Measurements from ENCODE around the gene OR2AG2. TPM values are rescaled to one million over a fixed set of nuclear protein-coding genes. Genes with fewer than 3 reads are reported as not detected.
"Not testable (repeated sequence)": the region's sequence is repeated elsewhere in the genome, so short reads cannot be mapped to it uniquely, and the experiment has no call there.

Gene OR2AG2, protein sequence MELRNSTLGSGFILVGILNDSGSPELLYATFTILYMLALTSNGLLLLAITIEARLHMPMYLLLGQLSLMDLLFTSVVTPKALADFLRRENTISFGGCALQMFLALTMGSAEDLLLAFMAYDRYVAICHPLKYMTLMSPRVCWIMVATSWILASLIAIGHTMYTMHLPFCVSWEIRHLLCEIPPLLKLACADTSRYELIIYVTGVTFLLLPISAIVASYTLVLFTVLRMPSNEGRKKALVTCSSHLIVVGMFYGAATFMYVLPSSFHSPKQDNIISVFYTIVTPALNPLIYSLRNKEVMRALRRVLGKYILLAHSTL
- under 1 TPM in 1 of 2 donors, not detected in 1; 0.10 TPM for total RNA-seq
- long read RNA-seq, donor 1: 0 reads
- long read RNA-seq, donor 2: 0 reads

DNA sequence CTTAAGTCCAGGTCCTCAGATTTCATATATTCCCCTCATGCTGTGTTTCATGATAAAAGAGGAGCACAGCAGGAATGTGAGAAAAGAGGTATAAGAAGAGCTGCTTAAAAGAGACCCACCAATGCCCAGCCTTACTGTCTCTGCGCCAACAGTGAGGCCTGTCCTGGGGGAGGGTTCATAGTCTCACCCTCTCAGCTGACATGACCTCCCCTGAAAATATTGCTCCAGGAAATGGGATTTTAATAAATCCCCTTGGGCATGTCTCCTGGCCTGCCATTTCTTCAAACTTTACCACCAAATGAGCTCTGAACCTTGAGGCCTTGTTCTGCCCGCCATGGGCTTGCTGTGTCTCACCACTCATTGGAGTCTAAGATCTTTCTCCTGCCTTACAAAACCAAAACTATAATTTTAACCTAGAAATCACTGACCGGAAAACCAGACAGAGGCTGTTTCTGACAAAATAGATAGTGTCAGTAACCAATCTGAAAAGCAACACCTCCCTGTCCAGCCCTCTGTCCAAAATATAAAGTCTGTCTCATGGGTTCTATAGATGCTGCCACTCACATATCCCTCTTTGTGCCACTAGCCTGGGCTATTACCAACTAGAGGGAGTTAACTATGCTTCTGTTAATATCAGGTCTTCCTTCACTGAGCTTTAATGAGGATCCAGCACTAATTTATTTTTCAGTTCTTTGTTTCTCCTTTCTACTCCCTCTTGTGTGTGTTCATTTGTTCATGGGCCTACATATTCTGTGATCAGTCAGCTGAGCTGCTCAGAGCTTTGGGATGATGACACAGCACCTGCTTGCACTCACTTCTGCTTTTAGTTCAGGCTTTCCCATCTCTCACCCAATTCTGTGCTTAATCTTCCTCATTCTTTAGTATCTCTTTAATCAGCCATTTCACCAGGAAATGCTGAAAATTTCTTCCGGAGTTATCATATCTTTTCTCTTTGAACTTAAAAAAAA, at the start of gene OR2AG2:
OR2AG2 (minus strand) TSS at position 51 of the 968 bp plus-strand sequence. CDS start 3,019 bp downstream, outside the sequence.
- intact Hi-C loops (cut with DNase I): no loop called here
- no peak for DNase-seq (ENCODE audit: low spot score)

GRCh38 chr11:6818967-6819366, 47.2 kb upstream of the OR2AG2 start:
- DNase-seq (ENCODE audit: low spot score): no peak

DNA sequence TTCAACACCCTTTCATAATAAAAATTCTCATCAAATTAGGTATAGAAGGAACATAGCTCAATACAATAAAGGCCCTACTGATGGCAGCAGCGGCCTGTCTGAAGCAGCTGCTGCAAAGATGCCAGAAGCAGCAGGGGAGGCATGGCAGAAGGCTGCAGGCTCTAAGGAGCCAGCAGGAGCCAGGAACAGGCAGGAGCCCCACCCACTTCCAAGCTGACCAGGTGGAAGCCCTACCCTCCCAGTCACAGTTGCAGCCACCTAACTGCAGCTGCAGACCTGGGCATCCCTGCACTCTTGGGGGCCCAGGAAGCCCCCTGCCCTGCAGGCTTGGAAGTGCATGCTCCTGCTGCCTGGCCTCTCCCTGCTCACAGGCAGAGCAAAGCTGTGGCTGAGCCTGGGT, 45.9 kb upstream of the OR2AG2 start:
- no peak for DNase-seq (ENCODE audit: low spot score)
- intact Hi-C loops (cut with DNase I): no loop called here

More at GRCh38 chr11:6818967-6819366, 47.2 kb upstream of the OR2AG2 start:
- intact Hi-C loops (cut with DNase I): no loop called here

DNA sequence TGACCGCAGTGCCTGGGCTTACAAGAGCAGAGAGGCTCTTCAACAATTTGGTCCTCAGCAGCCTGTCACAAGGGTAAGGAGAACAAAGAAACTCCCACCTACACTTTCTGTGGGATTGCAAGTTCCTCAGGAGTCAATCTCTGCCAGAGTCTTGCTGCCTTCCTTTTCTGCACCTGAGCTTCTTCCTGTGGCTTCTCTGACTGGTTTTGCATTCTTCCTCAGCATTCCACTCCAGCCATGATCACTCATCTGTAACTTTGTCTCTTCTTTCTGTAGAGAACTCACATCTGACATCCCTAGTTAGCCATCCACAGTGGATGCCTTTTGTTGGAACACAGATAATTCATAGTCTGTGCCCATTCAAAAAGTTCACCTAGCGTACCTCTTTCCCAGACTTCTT, 41.9 kb upstream of the OR2AG2 start:
- intact Hi-C loops (cut with DNase I): no loop called here

DNA sequence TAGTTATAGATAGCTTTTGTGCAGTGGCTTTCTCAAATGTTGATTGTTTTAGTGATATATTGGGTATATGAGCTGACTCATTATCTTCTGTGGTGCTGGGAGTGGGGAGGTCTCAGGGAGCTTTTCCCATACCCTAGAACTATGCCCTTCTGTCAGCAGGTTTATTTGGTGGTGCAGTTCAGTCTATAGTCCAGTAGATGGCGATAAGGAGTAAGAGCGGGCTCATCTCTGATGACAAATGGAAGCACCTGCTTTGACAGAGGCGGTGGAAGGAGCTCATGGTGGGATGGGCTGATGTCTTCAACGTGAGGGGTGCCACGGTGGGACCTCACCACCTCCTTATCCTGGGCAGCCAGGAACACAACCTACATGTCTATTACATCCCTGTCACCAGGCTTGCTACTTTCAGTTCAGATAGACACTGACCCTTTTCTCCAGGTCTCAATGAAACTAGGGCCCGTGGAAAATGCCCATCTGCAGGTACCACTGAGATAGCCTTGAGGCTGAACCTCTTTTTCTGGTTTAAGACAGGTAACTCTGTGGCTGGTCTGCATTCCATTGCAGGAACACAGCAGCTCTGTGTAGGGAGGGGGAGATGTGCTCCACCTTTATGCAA, 40.7 kb upstream of the OR2AG2 start:
- no peak for DNase-seq (ENCODE audit: low spot score)
- intact Hi-C loops (cut with DNase I): no loop called here

More for the DNA sequence above, 41.9 kb upstream of the OR2AG2 start:
- no peak for DNase-seq (ENCODE audit: low spot score)

DNA sequence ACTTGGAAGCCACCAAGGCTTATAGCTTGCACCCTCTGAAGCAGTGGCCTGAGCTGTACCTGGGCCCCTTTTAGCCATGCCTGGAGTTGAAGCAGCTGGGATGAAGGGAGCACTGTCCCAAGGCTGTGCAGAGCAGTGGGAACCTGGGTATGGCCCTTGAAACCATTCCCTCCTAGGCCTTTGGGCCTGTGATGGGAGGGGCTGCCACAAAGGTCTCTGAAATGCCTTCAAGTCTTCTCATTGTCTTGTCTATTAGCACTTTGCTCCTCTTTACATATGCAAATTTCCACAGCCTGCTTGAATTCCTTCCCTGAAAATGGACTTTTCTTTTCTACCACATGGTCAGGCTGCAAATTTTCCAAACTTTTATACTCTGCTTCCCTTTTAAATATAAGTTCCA, 29.3 kb upstream of the OR2AG2 start:
- DNase-seq (ENCODE audit: low spot score); intact Hi-C loops (cut with DNase I): not testable (repeated sequence)

GRCh38 chr11:6799402-6799801, 27.6 kb upstream of the OR2AG2 start, which contains the start of gene OR6A2:
Gene OR6A2, minus strand, starts transcription at chr11:6799689. Its CDS starts 3,981 bp downstream, at chr11:6795708.
- intact Hi-C loops (cut with DNase I): no loop called here
- DNase-seq (ENCODE audit: low spot score): no peak

DNA sequence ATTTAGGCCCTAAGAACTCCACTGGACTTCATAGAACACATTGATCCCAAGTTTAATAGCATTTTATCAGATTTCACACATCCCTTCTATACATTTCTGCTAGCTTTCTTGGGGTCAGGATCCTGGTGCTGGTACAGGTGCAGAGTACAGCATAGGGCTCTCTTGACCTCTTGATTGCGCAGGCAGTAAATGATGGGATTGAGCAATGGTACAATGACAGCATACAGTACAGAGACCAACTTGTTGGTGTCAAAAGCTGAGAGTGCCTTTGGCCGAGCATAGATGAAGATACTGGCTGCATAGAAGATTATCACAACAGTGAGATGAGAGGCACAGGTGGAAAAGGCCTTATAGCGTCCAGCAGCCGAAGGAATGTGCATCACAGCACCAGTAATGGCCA, 22.9 kb upstream of the OR2AG2 start:
- intact Hi-C loops (cut with DNase I): no loop called here
- no peak for DNase-seq (ENCODE audit: low spot score)

DNA sequence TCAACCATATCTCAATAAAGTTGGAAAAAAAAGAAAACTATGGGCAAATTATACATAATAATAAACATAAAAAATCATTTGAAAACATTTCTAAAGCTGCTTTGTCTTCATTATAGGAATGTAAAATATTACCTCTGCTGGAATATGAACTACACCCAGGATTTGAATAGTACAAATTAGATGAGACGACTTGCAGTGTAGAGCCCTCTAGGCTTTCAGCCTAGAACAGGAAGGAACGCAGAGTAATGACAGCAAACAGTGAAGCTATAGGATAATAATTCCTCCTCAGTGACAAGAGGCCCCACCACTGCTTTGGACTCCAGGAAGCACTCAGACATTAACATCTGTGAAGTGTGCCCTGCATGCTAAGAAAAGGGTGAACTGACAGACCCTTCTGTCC, 18.8 kb upstream of the OR2AG2 start:
- intact Hi-C loops (cut with DNase I): no loop called here
- DNase-seq (ENCODE audit: low spot score): no peak

DNA sequence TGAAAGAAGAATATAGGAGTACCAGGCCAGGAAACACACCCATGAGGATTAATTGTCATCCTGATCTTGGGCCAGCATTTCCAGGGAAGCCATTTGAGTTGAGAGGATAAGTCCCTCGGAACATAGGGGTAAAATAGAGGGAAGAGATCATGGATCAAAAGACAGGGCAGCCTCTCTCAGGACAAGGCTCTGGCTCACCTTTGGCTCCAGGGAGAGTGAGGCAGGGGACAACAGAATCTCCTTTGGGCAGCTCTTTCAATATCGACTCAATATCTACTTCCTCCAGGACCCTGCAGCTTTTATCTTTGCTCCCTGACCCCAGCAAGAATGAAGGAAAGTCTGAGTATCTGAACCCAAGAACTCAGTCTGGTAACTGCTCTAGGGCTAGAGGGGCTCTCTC, 10.9 kb upstream of the OR2AG2 start, which contains the start of gene OR2AG1:
OR2AG1 (plus strand) TSS at position 301 of the 400 bp plus-strand sequence. CDS start 2,018 bp downstream, outside the sequence.
- intact Hi-C loops (cut with DNase I): no loop called here
- DNase-seq (ENCODE audit: low spot score): no peak

GRCh38 chr11:6780829-6781228, 9.1 kb upstream of the OR2AG2 start:
- DNase-seq (ENCODE audit: low spot score): no peak
- intact Hi-C loops (cut with DNase I): no loop called here

DNA sequence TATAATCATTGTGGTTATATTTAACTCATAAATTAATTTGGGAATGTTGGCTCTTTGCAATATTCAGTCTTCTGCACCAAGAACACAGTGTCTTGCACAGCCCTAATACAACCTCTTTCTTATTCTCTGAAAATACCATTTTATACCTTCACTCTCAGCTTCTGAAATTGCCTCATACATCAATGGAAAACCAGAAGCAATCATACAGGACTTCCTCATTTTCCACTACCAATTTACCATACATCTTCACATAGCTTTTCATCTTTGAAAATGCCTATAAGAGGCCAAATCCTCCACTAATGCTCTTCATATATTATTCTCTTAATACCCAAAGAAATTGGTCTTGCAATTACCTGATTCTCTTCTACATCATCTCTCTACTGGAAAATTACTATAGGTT, 6.7 kb upstream of the OR2AG2 start:
- intact Hi-C loops (cut with DNase I): no loop called here
- DNase-seq (ENCODE audit: low spot score): no peak

- intact Hi-C loops (cut with DNase I): no loop called here
- DNase-seq (ENCODE audit: low spot score): no peak
Observed at GRCh38 chr11:6757373-6757967, 14.3 kb downstream of the OR2AG2 start.

DNA sequence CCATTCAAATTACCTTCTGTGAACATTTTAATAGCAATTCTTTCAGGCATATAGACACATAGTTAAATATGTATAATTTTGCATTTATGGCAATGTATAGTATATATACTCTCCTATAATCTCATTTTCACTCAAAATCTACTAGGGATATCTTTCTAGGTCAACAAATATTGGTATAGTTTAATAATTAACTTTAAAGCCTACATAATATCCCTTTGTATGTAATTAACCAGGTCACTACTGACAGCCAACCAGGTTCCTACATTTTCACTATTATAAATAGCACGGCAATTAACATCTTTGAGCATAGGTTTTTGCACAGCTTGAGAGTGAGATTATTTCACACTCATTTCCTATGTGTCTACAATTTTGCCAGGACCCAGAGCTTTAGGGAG, 15.8 kb downstream of the OR2AG2 start:
- intact Hi-C loops (cut with DNase I): no loop called here
- no peak for DNase-seq (ENCODE audit: low spot score)

DNA sequence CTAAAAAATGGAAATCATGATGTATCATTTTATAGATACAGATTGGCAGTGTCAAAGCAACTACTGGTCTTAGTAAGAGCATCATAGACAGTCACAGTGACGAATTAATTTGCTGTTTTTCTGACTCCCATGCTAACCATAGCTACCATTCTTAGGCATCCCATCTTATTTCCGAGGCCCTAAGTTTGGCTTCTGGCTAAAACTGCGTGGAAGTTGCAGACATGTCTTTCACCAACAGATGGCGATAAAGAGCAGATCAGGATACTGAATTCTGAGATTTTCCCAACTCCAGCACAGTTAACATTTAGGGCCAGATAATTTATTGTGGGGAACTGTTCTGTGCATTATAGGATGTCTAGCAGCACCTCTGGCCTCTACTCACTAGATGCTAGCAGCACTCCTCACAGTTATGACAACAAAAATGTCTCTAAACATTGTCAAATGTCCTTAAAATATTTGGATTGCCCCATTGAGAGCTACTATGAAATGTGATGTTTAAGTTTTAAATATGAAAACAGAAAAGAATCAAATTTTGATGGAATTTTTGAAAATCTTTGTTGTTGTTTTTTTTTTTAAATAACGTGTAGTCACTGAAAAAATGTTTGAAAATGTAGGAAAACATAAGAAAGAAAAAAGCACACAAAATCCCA, 16.3 kb downstream of the OR2AG2 start:
- intact Hi-C loops (cut with DNase I): no loop called here
- no peak for DNase-seq (ENCODE audit: low spot score)

DNA sequence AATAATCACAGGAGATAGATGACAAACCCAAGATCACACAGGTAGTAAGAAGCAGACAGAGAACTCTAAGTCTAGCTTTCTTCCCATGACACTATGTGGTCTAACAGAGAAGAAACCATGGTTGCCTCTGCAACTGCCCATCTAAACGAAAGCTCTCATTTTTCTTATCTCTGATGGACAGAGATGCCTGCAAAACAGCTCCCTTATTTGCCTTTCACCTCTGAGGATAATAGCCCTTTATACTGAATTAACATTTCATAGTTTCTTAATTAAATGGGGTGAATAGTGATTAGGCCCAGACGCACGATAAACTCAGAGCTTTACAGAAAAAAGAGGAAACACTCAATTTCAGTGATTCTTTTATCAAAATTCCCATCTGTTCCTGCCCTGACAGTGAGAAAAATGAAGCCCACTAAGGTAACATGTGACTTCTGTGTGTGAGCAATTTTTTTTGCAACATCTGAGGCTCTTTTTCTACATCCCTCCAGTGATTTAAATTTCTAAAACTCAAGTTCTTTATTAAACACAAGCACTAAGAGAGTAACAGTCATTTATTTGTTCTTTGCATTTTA, 24.6 kb downstream of the OR2AG2 start:
- no peak for DNase-seq (ENCODE audit: low spot score)
- intact Hi-C loops (cut with DNase I): no loop called here

DNA sequence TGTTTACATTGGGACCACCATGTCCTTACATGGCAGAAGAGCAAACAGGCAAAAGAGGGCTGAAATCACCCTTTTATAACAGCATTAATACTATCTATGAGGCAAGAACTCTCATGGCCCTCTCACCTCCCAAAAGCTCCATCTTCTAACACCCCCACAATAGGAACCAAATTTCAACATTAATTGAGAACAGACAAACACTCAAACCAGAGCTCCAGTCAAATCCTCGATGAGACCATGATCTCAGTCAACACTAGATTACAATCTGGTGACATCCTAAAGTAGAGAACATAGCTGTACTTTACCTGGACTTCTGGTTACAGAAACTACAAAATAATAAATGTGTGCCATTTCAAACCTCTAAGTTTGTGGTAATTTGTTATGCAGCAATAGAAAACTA, 25.1 kb downstream of the OR2AG2 start:
- DNase-seq (ENCODE audit: low spot score): no peak
- intact Hi-C loops (cut with DNase I): no loop called here

GRCh38 chr11:6746086-6746618, 25.6 kb downstream of the OR2AG2 start:
- DNase-seq (ENCODE audit: low spot score): no peak
- intact Hi-C loops (cut with DNase I): no loop called here

Data from posterior vena cava (tissue), 2 donors.